HG03342 (cell line): ENCODE data around the gene GFRA3.
"Not testable (repeated sequence)": the region's sequence is repeated elsewhere in the genome, so short reads cannot be mapped to it uniquely, and the experiment has no call there.

Source experiments
- ATAC-seq: cut with Tn5 transposase; IDR thresholded peaks from one replicate; pipeline ENCODE4 v1.9.1; 2021; ENCODE audit warnings: mild to moderate bottlenecking, moderate library complexity; ENCODE audit not compliant: unreplicated experiment

GFRA3 gene

GRCh38 chr5:138247800-138248199 lies 26.6 kb downstream of the GFRA3 start:
- not testable (repeated sequence) for ATAC-seq

GRCh38 chr5:138246822-138247221 lies 27.6 kb downstream of the GFRA3 start:
- ATAC-seq, result no peak

- ATAC-seq, result no peak
These were observed 28.1 kb downstream of the GFRA3 start for GRCh38 chr5:138246334-138246733.

- ATAC-seq, result no peak
These were observed 28.7 kb downstream of the GFRA3 start for GRCh38 chr5:138245717-138246116.

- ATAC-seq, result no peak
These were observed 30.6 kb downstream of the GFRA3 start for GRCh38 chr5:138243794-138244193.

GRCh38 chr5:138241688-138242571 lies 32.5 kb downstream of the GFRA3 start:
- no peak for ATAC-seq

- no peak for ATAC-seq
These were observed 33.6 kb downstream of the GFRA3 start for GRCh38 chr5:138240650-138241385.

- ATAC-seq, result no peak
These were observed 36.4 kb downstream of the GFRA3 start for GRCh38 chr5:138238034-138238433.

- no peak for ATAC-seq
These were observed 39.8 kb downstream of the GFRA3 start for GRCh38 chr5:138234651-138235050.

- no peak for ATAC-seq
These were observed 41.1 kb downstream of the GFRA3 start for GRCh38 chr5:138233280-138233679.

GRCh38 chr5:138230981-138231589 lies 43.3 kb downstream of the GFRA3 start:
- no peak for ATAC-seq

GRCh38 chr5:138230261-138230660 lies 44.2 kb downstream of the GFRA3 start:
- no peak for ATAC-seq

GRCh38 chr5:138229387-138229786 lies 45.0 kb downstream of the GFRA3 start:
- no peak for ATAC-seq

- ATAC-seq, result no peak
These were observed 47.5 kb downstream of the GFRA3 start for GRCh38 chr5:138226910-138227309.

- no peak for ATAC-seq
These were observed 49.7 kb downstream of the GFRA3 start for GRCh38 chr5:138224712-138225111.

GRCh38 chr5:138223532-138223931 lies 50.9 kb downstream of the GFRA3 start:
- ATAC-seq, result no peak

- ATAC-seq, result no peak
These were observed 57.6 kb downstream of the GFRA3 start for GRCh38 chr5:138216799-138217198.

- peak; percentile 98 for ATAC-seq
These were observed 61.0 kb downstream of the GFRA3 start, which contains the start of gene CDC23 for GRCh38 chr5:138213161-138214029. CDC23 (minus strand) TSS chr5:138213323; CDS start chr5:138213312, 11 bp downstream.

- peak; percentile 21 for ATAC-seq
These were observed 61.6 kb downstream of the GFRA3 start for GRCh38 chr5:138212828-138213160.

- no peak for ATAC-seq
These were observed 63.4 kb downstream of the GFRA3 start for GRCh38 chr5:138210985-138211384.
